Stomach (tissue), 19 donors: ENCODE results near the gene FIZ1. TPM values are rescaled to one million over a fixed set of nuclear protein-coding genes. Genes with fewer than 3 reads are reported as not detected.

Source experiments
- DNase-seq, 2 donors: peaks; one replicate each; pipeline versions ENCODE4 v3.0.0 to v3.0.0-alpha.2; 2013 to 2019
- H3K27ac ChIP-seq, 5 donors: fragments of 200-600 bp in 4 of 5; sonication (generic) in 4 of 5; one replicate each; pipeline ENCODE4 v1.5.1; 2013 to 2019; ENCODE audit warnings: mild to moderate bottlenecking in 1 of 5, moderate library complexity in 1 of 5
- H3K27me3 ChIP-seq, 3 donors: fragments of 200-600 bp; sonication (generic); one replicate each; pipeline ENCODE4 v1.5.1; 2017 to 2019; ENCODE audit warnings: mixed run types in 1 of 3
- H3K36me3 ChIP-seq, 4 donors: fragments of 200-600 bp; sonication (generic); 1 replicate in 3 of 4; 2 replicates in 1 of 4; pipeline ENCODE4 v1.5.1; 2016 to 2019
- H3K4me1 ChIP-seq, 4 donors: fragments of 200-600 bp; sonication (generic); one replicate each; pipeline ENCODE4 v1.5.1; 2016 to 2019
- H3K4me3 ChIP-seq, 4 donors: fragments of 200-600 bp; sonication (generic) in 3 of 4; one replicate each; pipeline ENCODE4 v1.5.1; 2016 to 2019; ENCODE audit warnings: mild to moderate bottlenecking in 1 of 4
- H3K9me3 ChIP-seq, 4 donors: fragments of 200-600 bp; sonication (generic); one replicate each; pipeline ENCODE4 v1.5.1; 2016 to 2019
- EP300 ChIP-seq: sonication (generic); formaldehyde crosslinking; IDR thresholded peaks from one replicate; pipeline ENCODE4 v1.6.1; 2017; ENCODE audit warnings: antibody characterized with exemption
- POLR2A ChIP-seq, 4 donors: fragments of 450-650 bp; IDR thresholded peaks; one replicate each; pipeline ENCODE4 v1.6.1; 2016; ENCODE audit warnings: antibody characterized with exemption in 4 of 4, control low read depth in 2 of 4, mild to moderate bottlenecking in 1 of 4, moderate library complexity in 1 of 4
- POLR2AphosphoS5 ChIP-seq, 3 donors: sonication (generic); formaldehyde crosslinking; IDR thresholded peaks; one replicate each; pipeline ENCODE4 v1.6.1; 2016; ENCODE audit warnings: antibody characterized with exemption in 3 of 3
- WGBS, 5 donors: extraction: QIAGEN DNeasy Blood & Tissue Kit in 3 of 5; methylation state at CpG; one replicate each; pipeline versions ENCODE4 v1.1.5 to v1.1.7; 2013 to 2018; 5-methylcytosine and 5-hydroxymethylcytosine counted together
- intact Hi-C: fragments of 100-400 bp; cut with DNase I; formaldehyde crosslinking; loops from one replicate; pipeline ENCODE4 v1.15.1; 2023; ENCODE audit warnings: low total_unique reads
- long read RNA-seq, 10 donors: transcript quantifications; one replicate each; lab custom pipeline, GENCODE V29; 2026
- polyA plus RNA-seq, 3 donors: library from polyadenylated mRNA; stranded (reverse); fragments of 200-250 nt; gene quantifications; one replicate each; pipeline ENCODE4 v1.2.3, GENCODE V29; 2013
- total RNA-seq, 5 donors: library from RNA; depleted of rRNA; stranded (reverse); fragments of >200 nt; gene quantifications; one replicate each; pipeline versions ENCODE4 v1.1.0 to v1.2.3, GENCODE V29; 2014 to 2016
- TF ChIP-seq, protein P1 (sequence below), 7 experiments: fragments of 450-650 bp in 4 of 7; fragments of 200-600 bp in 3 of 7; sonication (generic) in 3 of 7; IDR thresholded peaks; one replicate each; pipeline ENCODE4 v1.5.1; 2016 to 2019; ENCODE audit warnings: antibody characterized with exemption in 7 of 7, control low read depth in 2 of 7, mild to moderate bottlenecking in 1 of 7
- donor health status: healthy with polysubstance abuse.
- donor health status: Bipolar disorder and iron deficiency.
- donor health status: healthy.

Gene FIZ1, protein sequence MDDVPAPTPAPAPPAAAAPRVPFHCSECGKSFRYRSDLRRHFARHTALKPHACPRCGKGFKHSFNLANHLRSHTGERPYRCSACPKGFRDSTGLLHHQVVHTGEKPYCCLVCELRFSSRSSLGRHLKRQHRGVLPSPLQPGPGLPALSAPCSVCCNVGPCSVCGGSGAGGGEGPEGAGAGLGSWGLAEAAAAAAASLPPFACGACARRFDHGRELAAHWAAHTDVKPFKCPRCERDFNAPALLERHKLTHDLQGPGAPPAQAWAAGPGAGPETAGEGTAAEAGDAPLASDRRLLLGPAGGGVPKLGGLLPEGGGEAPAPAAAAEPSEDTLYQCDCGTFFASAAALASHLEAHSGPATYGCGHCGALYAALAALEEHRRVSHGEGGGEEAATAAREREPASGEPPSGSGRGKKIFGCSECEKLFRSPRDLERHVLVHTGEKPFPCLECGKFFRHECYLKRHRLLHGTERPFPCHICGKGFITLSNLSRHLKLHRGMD
- 10 to 100 TPM in 1 of 5 donors, 1 to 10 TPM in 3, not detected in 1; 4.0 to 16.8 (median 6.7) TPM for total RNA-seq
- 10 to 100 TPM in 1 of 3 donors, 1 to 10 TPM in 2; 8.7 to 10.8 (median 9.4) TPM for polyA plus RNA-seq
- long read RNA-seq, donor 1, full-length matches to known transcripts, result 2 of 9 reads
- long read RNA-seq, donor 1, partial matches to known transcripts, result 7 of 9 reads
- long read RNA-seq, donor 1, other reads (novel, unspliced or antisense), result 0 of 9 reads
- long read RNA-seq, donor 2, full-length matches to known transcripts, result 7 of 20 reads
- long read RNA-seq, donor 2, partial matches to known transcripts, result 0 of 20 reads
- long read RNA-seq, donor 2, other reads (novel, unspliced or antisense), result 13 of 20 reads
- long read RNA-seq, donor 3, full-length matches to known transcripts, result 3 of 3 reads
- long read RNA-seq, donor 3, partial matches to known transcripts, result 0 of 3 reads
- long read RNA-seq, donor 3, other reads (novel, unspliced or antisense), result 0 of 3 reads
- long read RNA-seq, donor 4, result 0 reads
- long read RNA-seq, donor 5, full-length matches to known transcripts, result 3 of 15 reads
- long read RNA-seq, donor 5, partial matches to known transcripts, result 12 of 15 reads
- long read RNA-seq, donor 5, other reads (novel, unspliced or antisense), result 0 of 15 reads
- long read RNA-seq, donor 6, full-length matches to known transcripts, result 8 of 50 reads
- long read RNA-seq, donor 6, partial matches to known transcripts, result 42 of 50 reads
- long read RNA-seq, donor 6, other reads (novel, unspliced or antisense), result 0 of 50 reads
- long read RNA-seq, donor 7, full-length matches to known transcripts, result 6 of 34 reads
- long read RNA-seq, donor 7, partial matches to known transcripts, result 28 of 34 reads
- long read RNA-seq, donor 7, other reads (novel, unspliced or antisense), result 0 of 34 reads
- long read RNA-seq, donor 8, partial matches to known transcripts, result 6 of 14 reads
- long read RNA-seq, donor 8, other reads (novel, unspliced or antisense), result 6 of 14 reads
- long read RNA-seq, donor 9, full-length matches to known transcripts, result 4 of 4 reads
- long read RNA-seq, donor 9, partial matches to known transcripts, result 0 of 4 reads
- long read RNA-seq, donor 9, other reads (novel, unspliced or antisense), result 0 of 4 reads
- long read RNA-seq, donor 10, full-length matches to known transcripts, result 2 of 2 reads
- long read RNA-seq, donor 10, partial matches to known transcripts, result 0 of 2 reads
- long read RNA-seq, donor 10, other reads (novel, unspliced or antisense), result 0 of 2 reads

DNA sequence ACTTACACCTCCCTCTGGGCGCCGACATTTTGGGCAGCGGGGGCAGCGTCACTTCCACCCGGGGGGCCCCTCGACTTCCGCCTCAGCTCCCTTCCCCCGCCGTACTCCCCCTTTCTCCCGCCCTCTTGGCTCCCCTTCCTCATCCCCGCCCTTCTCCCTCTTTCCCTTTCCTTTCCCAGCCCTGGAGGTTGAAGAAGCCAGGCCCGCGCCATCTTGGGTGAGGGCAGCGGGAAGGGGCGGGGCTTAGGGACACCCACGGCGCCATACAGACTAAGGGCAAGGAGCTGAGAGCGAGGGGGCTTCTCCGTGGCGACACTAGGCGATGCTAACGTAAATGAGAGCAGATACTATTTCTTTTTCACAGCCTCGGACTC, at the start of gene FIZ1:
FIZ1 (minus strand) TSS at position 50 of the 374 bp plus-strand sequence. CDS start 1,652 bp downstream, outside the sequence.
- peak within 1 kb of the TSS; percentile 76 to 91 (median 81) for H3K4me3 ChIP-seq
- whole genome bisulfite sequencing, 5 donors, result 0 to 1% (median 1%) methylated on average over 22 to 23 of the region's 23 CpGs
- H3K27me3 ChIP-seq, result no peaks in the 10 kb centered on the region
- peak within 1 kb of the TSS; percentile 90 to 100 (median 99) for H3K27ac ChIP-seq
- H3K36me3 ChIP-seq, result peaks cover 25 to 47% (median 43%) of the 10 kb centered on the region in 4 donors
- intact Hi-C loops, result no loop called here
- H3K4me1 ChIP-seq, result peaks cover 16 to 50% (median 41%) of the 10 kb centered on the region in 4 donors
- TF ChIP-seq POLR2AphosphoS5 (IDR thresholded peaks at IDR 0.05), result peak; percentile 38 to 82 (median 51)
- no peak for TF ChIP-seq EP300
- TF ChIP-seq, protein P1, sequence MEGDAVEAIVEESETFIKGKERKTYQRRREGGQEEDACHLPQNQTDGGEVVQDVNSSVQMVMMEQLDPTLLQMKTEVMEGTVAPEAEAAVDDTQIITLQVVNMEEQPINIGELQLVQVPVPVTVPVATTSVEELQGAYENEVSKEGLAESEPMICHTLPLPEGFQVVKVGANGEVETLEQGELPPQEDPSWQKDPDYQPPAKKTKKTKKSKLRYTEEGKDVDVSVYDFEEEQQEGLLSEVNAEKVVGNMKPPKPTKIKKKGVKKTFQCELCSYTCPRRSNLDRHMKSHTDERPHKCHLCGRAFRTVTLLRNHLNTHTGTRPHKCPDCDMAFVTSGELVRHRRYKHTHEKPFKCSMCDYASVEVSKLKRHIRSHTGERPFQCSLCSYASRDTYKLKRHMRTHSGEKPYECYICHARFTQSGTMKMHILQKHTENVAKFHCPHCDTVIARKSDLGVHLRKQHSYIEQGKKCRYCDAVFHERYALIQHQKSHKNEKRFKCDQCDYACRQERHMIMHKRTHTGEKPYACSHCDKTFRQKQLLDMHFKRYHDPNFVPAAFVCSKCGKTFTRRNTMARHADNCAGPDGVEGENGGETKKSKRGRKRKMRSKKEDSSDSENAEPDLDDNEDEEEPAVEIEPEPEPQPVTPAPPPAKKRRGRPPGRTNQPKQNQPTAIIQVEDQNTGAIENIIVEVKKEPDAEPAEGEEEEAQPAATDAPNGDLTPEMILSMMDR (IDR thresholded peaks at IDR 0.05), result no peak
- no peak for TF ChIP-seq POLR2A (IDR thresholded peaks at IDR 0.05)
- DNase-seq, result peak; percentile 99 to 100
- no peaks in the 10 kb centered on the region for H3K9me3 ChIP-seq

DNA sequence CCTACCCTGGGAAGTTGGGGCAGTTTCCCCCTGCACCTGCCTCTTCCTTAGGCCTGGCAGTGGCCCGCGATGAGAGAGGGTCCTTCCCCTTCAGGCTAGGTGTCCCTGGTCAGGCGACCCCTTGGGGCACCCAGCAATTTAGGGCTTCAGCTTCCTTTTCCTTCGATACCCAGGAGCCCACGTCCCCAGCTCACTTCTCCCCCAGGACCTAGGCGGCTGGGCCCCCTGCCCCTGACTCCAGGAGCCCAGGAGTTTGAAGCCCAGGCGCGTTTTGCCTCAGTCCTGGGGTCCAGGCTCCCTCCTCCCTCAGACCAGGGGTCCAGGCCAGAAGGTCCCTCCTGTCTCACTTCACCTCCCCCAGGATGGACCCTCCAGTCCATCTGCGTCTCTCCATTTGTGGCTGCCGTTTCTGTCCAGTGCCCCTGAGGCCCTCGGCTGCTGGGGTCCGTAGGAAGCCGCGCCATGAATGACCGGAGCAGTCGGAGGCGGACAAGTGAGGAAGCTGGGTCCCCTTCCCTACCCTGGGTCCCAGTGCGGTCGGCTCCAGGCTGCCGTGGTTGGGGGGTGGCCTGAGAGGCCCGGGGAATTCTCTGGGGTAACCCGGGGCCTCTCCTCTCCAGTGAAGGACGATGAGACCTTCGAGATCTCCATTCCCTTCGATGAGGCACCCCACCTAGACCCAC, 49.4 kb upstream of the FIZ1 start:
- H3K4me1 ChIP-seq, result peaks cover 33 to 69% (median 59%) of the 10 kb centered on the region in 4 donors
- 27 to 37% (median 30%) methylated on average over 21 to 25 of the region's 25 CpGs for WGBS, 5 donors
- intact Hi-C loops, result no loop called here

More for the DNA sequence above, 49.4 kb upstream of the FIZ1 start:
- peaks cover 11 to 44% (median 31%) of the 10 kb centered on the region in 4 donors for H3K36me3 ChIP-seq
- no peak for TF ChIP-seq POLR2AphosphoS5 (IDR thresholded peaks at IDR 0.05)
- TF ChIP-seq POLR2A (IDR thresholded peaks at IDR 0.05), result no peak
- no peak for TF ChIP-seq EP300
- TF ChIP-seq, protein P1 (IDR thresholded peaks at IDR 0.05), result no peak
- peak overlapping the region; percentile 62 to 97 (median 86) for H3K4me3 ChIP-seq
- DNase-seq, result no peak
- no peaks in the 10 kb centered on the region for H3K9me3 ChIP-seq
- peak overlapping the region; percentile 79 to 91 (median 85) for H3K27ac ChIP-seq
- no peaks in the 10 kb centered on the region for H3K27me3 ChIP-seq
